Testis (tissue), 2 donors: Measurements from ENCODE around the gene PIK3C2B.

Source experiments
- CTCF ChIP-seq, 3 experiments: fragments of 450-650 bp in 2 of 3; fragments of 200-600 bp in 1 of 3; sonication (generic) in 1 of 3; IDR thresholded peaks; one replicate each; pipeline ENCODE4 v1.5.1; 2016 to 2019; ENCODE audit warnings: antibody characterized with exemption in 3 of 3, mild to moderate bottlenecking in 2 of 3, moderate library complexity in 1 of 3
- POLR2A ChIP-seq: fragments of 450-650 bp; IDR thresholded peaks from one replicate; pipeline ENCODE4 v1.6.1; 2017; ENCODE audit warnings: antibody characterized with exemption, mild to moderate bottlenecking, moderate library complexity

- TF ChIP-seq CTCF (IDR thresholded peaks at IDR 0.05) (no peak), POLR2A (no peak)
These were observed 10.8 kb downstream of the PIK3C2B start for GRCh38 chr1:204483791-204484190.
